Mesendoderm (in vitro differentiated cells): Measurements from ENCODE around the gene KIF4A.

ENCODE experiments used
- DNase-seq: peaks from one replicate; pipeline ENCODE4 v3.0.0; 2013
- H2AK5ac ChIP-seq: 2 replicates; pipeline ENCODE4 v1.6.1; 2013; ENCODE audit warnings: low read length, inconsistent platforms
- H2BK120ac ChIP-seq: 2 replicates; pipeline ENCODE4 v1.6.1; 2013; ENCODE audit warnings: low read depth, mild to moderate bottlenecking, low read length, moderate library complexity, mixed read lengths
- H2BK15ac ChIP-seq: replicated peaks from 2 replicates; pipeline ENCODE4 v1.6.1; 2013; ENCODE audit warnings: low read depth, mild to moderate bottlenecking, moderate library complexity
- H2BK5ac ChIP-seq: 2 replicates; pipeline ENCODE4 v1.6.1; 2013; ENCODE audit warnings: low read length, inconsistent platforms
- H3K18ac ChIP-seq: 2 replicates; pipeline ENCODE4 v1.6.1; 2013; ENCODE audit warnings: mild to moderate bottlenecking, low read length, mixed read lengths
- H3K23ac ChIP-seq: one replicate; pipeline ENCODE4 v1.6.1; 2013; ENCODE audit warnings: low read length
- H3K27ac ChIP-seq: 2 replicates; pipeline ENCODE4 v1.5.1; 2013; ENCODE audit warnings: low read depth, mild to moderate bottlenecking, inconsistent platforms, low read length, moderate library complexity
- H3K27me3 ChIP-seq: 2 replicates; pipeline ENCODE4 v1.6.1; 2013; ENCODE audit warnings: low read length, control low read depth, mild to moderate bottlenecking, inconsistent platforms; ENCODE audit not compliant: insufficient read depth, poor library complexity
- H3K36me3 ChIP-seq: 2 replicates; pipeline ENCODE4 v1.6.1; 2013; ENCODE audit warnings: low read length, inconsistent platforms; ENCODE audit not compliant: control insufficient read depth, insufficient read depth
- H3K4ac ChIP-seq: one replicate; pipeline ENCODE4 v1.6.1; 2013; ENCODE audit warnings: low read depth, mild to moderate bottlenecking, low read length, moderate library complexity
- H3K4me1 ChIP-seq: 2 replicates; pipeline ENCODE4 v1.6.1; 2013; ENCODE audit warnings: low read depth, low read length, inconsistent platforms; ENCODE audit not compliant: control insufficient read depth
- H3K4me2 ChIP-seq: 2 replicates; pipeline ENCODE4 v1.6.1; 2013; ENCODE audit warnings: low read length
- H3K4me3 ChIP-seq: 2 replicates; pipeline ENCODE4 v1.5.1; 2013; ENCODE audit warnings: mild to moderate bottlenecking, low read length
- H3K56ac ChIP-seq: one replicate; pipeline ENCODE4 v1.6.1; 2013; ENCODE audit warnings: low read length
- H3K79me1 ChIP-seq: 2 replicates; pipeline ENCODE4 v1.6.1; 2013; ENCODE audit warnings: low read length, inconsistent platforms
- H3K79me2 ChIP-seq: 2 replicates; pipeline ENCODE4 v1.6.1; 2013; ENCODE audit warnings: mild to moderate bottlenecking, low read length; ENCODE audit not compliant: control insufficient read depth, insufficient read depth
- H3K9ac ChIP-seq: 2 replicates; pipeline ENCODE4 v1.6.1; 2013; ENCODE audit warnings: low read length, inconsistent platforms
- H4K5ac ChIP-seq: one replicate; pipeline ENCODE4 v1.6.1; 2013; ENCODE audit warnings: low read length
- H4K8ac ChIP-seq: one replicate; pipeline ENCODE4 v1.6.1; 2013; ENCODE audit warnings: low read depth, mild to moderate bottlenecking, control low read depth, low read length, moderate library complexity
- WGBS: extraction: QIAGEN DNeasy Blood & Tissue Kit; methylation state at CpG from one replicate; pipeline ENCODE4 v1.1.7; 2013; ENCODE audit warnings: low lambda C conversion rate, missing lambda C conversion rate; ENCODE audit not compliant: insufficient coverage; ENCODE audit errors: extremely low coverage; 5-methylcytosine and 5-hydroxymethylcytosine counted together

The KIF4A gene

DNA sequence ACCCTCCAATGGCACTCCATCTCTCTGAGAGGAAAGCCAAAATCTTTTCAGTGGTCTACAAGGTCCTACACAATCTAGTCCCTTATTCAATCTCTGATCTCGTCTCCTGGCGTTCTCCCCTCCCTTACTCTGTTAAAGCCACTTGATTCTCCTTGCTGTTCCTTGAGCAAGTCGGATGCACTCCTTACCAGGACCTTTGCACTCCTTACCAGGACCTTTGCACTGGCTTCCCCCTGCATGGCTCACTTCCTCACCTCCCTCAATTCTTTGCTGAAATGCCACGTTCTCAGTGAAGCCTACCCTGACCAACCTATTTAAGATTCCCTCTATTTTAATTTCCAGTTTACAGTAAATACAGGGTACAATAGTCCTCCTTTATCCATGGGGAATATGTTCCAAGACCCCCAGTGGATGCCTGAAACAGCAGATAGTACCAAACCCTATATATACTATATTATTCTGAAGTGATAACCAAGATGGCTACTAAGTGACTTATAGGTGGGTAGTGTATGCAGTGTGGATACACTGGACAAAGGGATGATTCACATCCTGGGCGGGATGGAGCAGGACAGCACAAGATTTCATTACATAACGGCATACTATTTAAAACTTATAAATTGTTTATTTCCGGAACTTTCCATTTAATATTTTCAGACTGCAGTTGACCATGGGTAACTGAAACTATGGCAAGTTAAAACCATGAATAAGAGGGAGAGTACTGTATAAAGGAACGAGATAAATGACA lies 148.2 kb downstream of the KIF4A start:
- H2BK5ac ChIP-seq: no peak overlapping the region

DNA sequence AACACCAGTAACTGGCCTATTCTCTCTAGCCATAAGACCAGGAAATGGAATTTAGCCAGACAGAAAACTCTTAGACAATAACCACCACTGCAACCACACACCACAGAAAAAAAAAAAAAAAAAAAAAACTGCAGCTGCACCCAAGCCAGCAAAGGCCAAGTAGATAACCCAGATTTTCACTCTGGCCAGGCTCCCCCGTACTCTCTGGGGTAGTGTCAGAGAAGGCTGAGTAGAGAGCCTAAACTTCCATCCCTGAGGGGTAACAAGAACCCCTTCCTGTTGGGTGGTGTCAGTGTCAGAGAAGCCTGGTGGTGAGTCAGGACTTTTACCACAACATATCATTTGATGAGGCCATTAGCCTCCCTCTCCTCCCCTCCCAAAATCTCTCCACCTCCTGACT lies 149.1 kb downstream of the KIF4A start:
- no peak overlapping the region for H3K4me3 ChIP-seq
- no CpG with 5 or more reads among the region's 1 CpG for WGBS
- no peak overlapping the region for H2BK15ac ChIP-seq

More for the DNA sequence above, 148.2 kb downstream of the KIF4A start:
- Histone ChIP-seq H2AK5ac (no peak overlapping the region), H3K56ac (no peak overlapping the region), H3K79me2 (no peaks in the 10 kb centered on the region), H3K4me3 (no peak overlapping the region), H2BK120ac (no peak overlapping the region), H3K4me2 (no peak overlapping the region), H4K5ac (no peak overlapping the region), H3K27ac (no peak overlapping the region), H3K9ac (no peak overlapping the region), H3K23ac (no peak overlapping the region), H3K4ac (no peak overlapping the region), H3K79me1 (no peaks in the 10 kb centered on the region), H3K36me3 (no peaks in the 10 kb centered on the region), H3K27me3 (no peaks in the 10 kb centered on the region), H2BK15ac (no peak overlapping the region), H3K4me1 (no peaks in the 10 kb centered on the region), H4K8ac (no peak overlapping the region), H3K18ac (no peak overlapping the region)
- no CpG with 5 or more reads among the region's 8 CpGs for WGBS
- DNase-seq: no peak

DNA sequence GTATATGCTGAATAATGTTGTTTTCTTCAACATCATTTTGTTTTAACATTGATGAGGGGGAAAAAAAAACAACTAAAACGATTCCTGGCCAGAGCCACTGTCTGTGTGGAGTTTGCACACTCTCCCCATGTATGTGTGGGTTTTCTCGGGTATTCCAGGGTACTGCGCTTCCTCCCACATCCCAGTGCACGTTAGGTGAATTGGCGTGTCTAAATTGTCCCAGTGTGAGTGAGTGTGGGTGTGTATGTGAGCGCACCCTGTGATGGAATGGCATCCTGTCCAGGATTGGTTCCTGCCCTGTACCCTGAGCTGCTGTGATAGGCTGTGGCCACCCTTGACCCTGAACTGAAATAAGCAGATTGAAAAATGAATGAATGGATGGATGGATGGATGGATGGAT lies 152.3 kb downstream of the KIF4A start:
- H3K27ac ChIP-seq: no peak overlapping the region
- H3K18ac ChIP-seq: no peak overlapping the region
- no peaks in the 10 kb centered on the region for H3K79me2 ChIP-seq
- no peak overlapping the region for H2BK5ac ChIP-seq
- no peak overlapping the region for H3K4ac ChIP-seq
- no peak overlapping the region for H2AK5ac ChIP-seq
- no peak overlapping the region for H3K4me2 ChIP-seq
- no peak overlapping the region for H4K5ac ChIP-seq
- no peaks in the 10 kb centered on the region for H3K79me1 ChIP-seq
- no peaks in the 10 kb centered on the region for H3K36me3 ChIP-seq
- H3K23ac ChIP-seq: no peak overlapping the region
- no peak overlapping the region for H2BK120ac ChIP-seq
- DNase-seq: no peak
- no peak overlapping the region for H3K9ac ChIP-seq
- H2BK15ac ChIP-seq: no peak overlapping the region
- no peak overlapping the region for H3K4me3 ChIP-seq
- H3K56ac ChIP-seq: no peak overlapping the region
- H4K8ac ChIP-seq: no peak overlapping the region
- H3K4me1 ChIP-seq: no peaks in the 10 kb centered on the region
- no CpG with 5 or more reads among the region's 6 CpGs for WGBS
- no peaks in the 10 kb centered on the region for H3K27me3 ChIP-seq

More for the DNA sequence above, 149.1 kb downstream of the KIF4A start:
- Histone ChIP-seq H4K8ac (no peak overlapping the region), H2AK5ac (no peak overlapping the region), H3K23ac (no peak overlapping the region), H3K79me2 (no peaks in the 10 kb centered on the region), H4K5ac (no peak overlapping the region), H3K27ac (no peak overlapping the region), H3K36me3 (no peaks in the 10 kb centered on the region), H3K18ac (no peak overlapping the region), H3K4ac (no peak overlapping the region), H3K27me3 (no peaks in the 10 kb centered on the region), H3K79me1 (no peaks in the 10 kb centered on the region), H2BK120ac (no peak overlapping the region), H3K9ac (no peak overlapping the region), H3K56ac (no peak overlapping the region), H2BK5ac (no peak overlapping the region), H3K4me1 (no peaks in the 10 kb centered on the region), H3K4me2 (no peak overlapping the region)
- no peak for DNase-seq

GRCh38 chrX:70444326-70444945 lies 154.5 kb downstream of the KIF4A start, which contains the start of gene DLG3:
DLG3 (plus strand) TSS chrX:70444835; CDS start chrX:70445202, 367 bp downstream.
- H2BK120ac ChIP-seq: no peak within 1 kb of the TSS
- no peak within 1 kb of the TSS for H3K9ac ChIP-seq
- H3K4me1 ChIP-seq: no peaks in the 10 kb centered on the region
- no peaks in the 10 kb centered on the region for H3K36me3 ChIP-seq
- H3K23ac ChIP-seq: no peak within 1 kb of the TSS
- H3K18ac ChIP-seq: no peak within 1 kb of the TSS
- no peaks in the 10 kb centered on the region for H3K79me2 ChIP-seq
- no peak within 1 kb of the TSS for H4K5ac ChIP-seq
- H3K4ac ChIP-seq: no peak within 1 kb of the TSS
- H3K79me1 ChIP-seq: no peaks in the 10 kb centered on the region
- H3K27ac ChIP-seq: no peak within 1 kb of the TSS
- no peaks in the 10 kb centered on the region for H3K27me3 ChIP-seq
- H4K8ac ChIP-seq: no peak within 1 kb of the TSS
- H3K56ac ChIP-seq: no peak within 1 kb of the TSS
- no peak within 1 kb of the TSS for H2BK5ac ChIP-seq
- H3K4me3 ChIP-seq: no peak within 1 kb of the TSS
- no peak within 1 kb of the TSS for H3K4me2 ChIP-seq
- no peak within 1 kb of the TSS for H2BK15ac ChIP-seq
- H2AK5ac ChIP-seq: no peak within 1 kb of the TSS
- peak; percentile 56 for DNase-seq
- WGBS: no CpG with 5 or more reads among the region's 21 CpGs

- Histone ChIP-seq H2BK15ac (no peak overlapping the region), H3K56ac (no peak overlapping the region), H3K36me3 (no peaks in the 10 kb centered on the region), H3K9ac (no peak overlapping the region), H3K79me1 (no peaks in the 10 kb centered on the region), H4K5ac (no peak overlapping the region), H3K23ac (no peak overlapping the region), H2AK5ac (no peak overlapping the region), H3K18ac (no peak overlapping the region), H3K79me2 (no peaks in the 10 kb centered on the region), H2BK120ac (no peak overlapping the region), H3K4me2 (no peak overlapping the region), H2BK5ac (no peak overlapping the region), H4K8ac (no peak overlapping the region), H3K27me3 (no peaks in the 10 kb centered on the region), H3K4me3 (no peak overlapping the region), H3K4ac (no peak overlapping the region), H3K27ac (no peak overlapping the region), H3K4me1 (no peaks in the 10 kb centered on the region)
- no CpG with 5 or more reads among the region's 61 CpGs for WGBS
- no peak for DNase-seq
Measured at GRCh38 chrX:70444946-70445656, 155.2 kb downstream of the KIF4A start.
